IMR-90 (cell line): ENCODE data around the gene COLQ. TPM values are rescaled to one million over a fixed set of nuclear protein-coding genes. Genes with fewer than 3 reads are reported as not detected.

ENCODE experiments used
- ATAC-seq: fragments of 200-7000 bp; cut with Tn5 transposase; 2 replicates; pipeline ENCODE4 v1.9.1; 2020; ENCODE audit warnings: low read depth, mild to moderate bottlenecking, moderate library complexity
- BruUV-seq: library from RNA; stranded (reverse); fragments of 400-500 nt; replicated peaks from 2 replicates; lab custom pipeline; 2021; lab: Mats Ljungman, UMichigan
- CTCF ChIA-PET: fragments of 300-600 bp; formaldehyde crosslinking; extraction: SDS; loops from one replicate; lab custom pipeline; 2021; ENCODE audit warnings: antibody characterized with exemption; lab: Yijun Ruan, JAX
- POLR2A ChIA-PET: fragments of 300-600 bp; sonication (Branson Sonifier 250); formaldehyde crosslinking; loops from one replicate; lab custom pipeline; 2022; ENCODE audit warnings: antibody characterized with exemption; ENCODE audit not compliant: unreplicated experiment; lab: Charles Lee
- DNase-seq: peaks from one replicate; pipeline ENCODE4 v3.0.0; 2013
- H2AFZ ChIP-seq: replicated peaks from 2 replicates; pipeline ENCODE3; 2013; ENCODE audit warnings: low read length, mild to moderate bottlenecking; ENCODE audit not compliant: poor library complexity
- H2AK5ac ChIP-seq: 2 replicates; pipeline ENCODE4 v1.6.1; 2013; ENCODE audit warnings: low read depth, low read length, inconsistent platforms
- H2AK9ac ChIP-seq: replicated peaks from 2 replicates; pipeline ENCODE3; 2013; ENCODE audit warnings: mild to moderate bottlenecking, low read depth, low read length, moderate library complexity; ENCODE audit not compliant: poor library complexity
- H2BK120ac ChIP-seq: 2 replicates; pipeline ENCODE4 v1.6.1; 2013; ENCODE audit warnings: low read depth, low read length, inconsistent platforms
- H2BK15ac ChIP-seq: 3 replicates; pipeline ENCODE4 v1.6.1; 2013; ENCODE audit warnings: low read depth, low read length, inconsistent platforms
- H2BK20ac ChIP-seq: 2 replicates; pipeline ENCODE4 v1.6.1; 2013; ENCODE audit warnings: low read depth, mild to moderate bottlenecking, inconsistent platforms, low read length, moderate library complexity
- H2BK5ac ChIP-seq: 2 replicates; pipeline ENCODE4 v1.6.1; 2013; ENCODE audit warnings: mild to moderate bottlenecking, low read depth, low read length, inconsistent platforms; ENCODE audit not compliant: poor library complexity, severe bottlenecking
- H3K14ac ChIP-seq: replicated peaks from 2 replicates; pipeline ENCODE4 v1.6.1; 2013; ENCODE audit warnings: low read depth, low read length, inconsistent platforms
- H3K18ac ChIP-seq: 2 replicates; pipeline ENCODE4 v1.6.1; 2013; ENCODE audit warnings: low read depth, low read length, control low read depth
- H3K23ac ChIP-seq: 2 replicates; pipeline ENCODE4 v1.6.1; 2013; ENCODE audit warnings: low read depth, low read length, inconsistent platforms
- H3K27ac ChIP-seq: 2 replicates; pipeline ENCODE4 v1.5.1; 2013; ENCODE audit warnings: mild to moderate bottlenecking, control low read depth, low read length; ENCODE audit not compliant: insufficient read depth
- H3K27me3 ChIP-seq: 2 replicates; pipeline ENCODE4 v1.6.1; 2013; ENCODE audit warnings: low read length; ENCODE audit not compliant: control insufficient read depth, insufficient read depth
- H3K36me3 ChIP-seq: 2 replicates; pipeline ENCODE4 v1.6.1; 2013; ENCODE audit warnings: low read length, mixed read lengths; ENCODE audit not compliant: control insufficient read depth, insufficient read depth
- H3K4ac ChIP-seq: 2 replicates; pipeline ENCODE4 v1.6.1; 2013; ENCODE audit warnings: low read depth, low read length, inconsistent platforms
- H3K4me1 ChIP-seq: 2 replicates; pipeline ENCODE4 v1.6.1; 2013; ENCODE audit warnings: low read length, mixed read lengths; ENCODE audit not compliant: control insufficient read depth, insufficient read depth
- H3K4me2 ChIP-seq: 2 replicates; pipeline ENCODE4 v1.6.1; 2013; ENCODE audit warnings: low read depth, mild to moderate bottlenecking, control low read depth, low read length, moderate library complexity
- H3K4me3 ChIP-seq: 2 replicates; pipeline ENCODE4 v1.5.1; 2013; ENCODE audit warnings: low read depth, mild to moderate bottlenecking, control low read depth, low read length, moderate library complexity; ENCODE audit not compliant: insufficient read depth
- H3K56ac ChIP-seq: 2 replicates; pipeline ENCODE4 v1.6.1; 2013; ENCODE audit warnings: low read length, inconsistent platforms; ENCODE audit not compliant: insufficient read depth; ENCODE audit errors: extremely low read depth
- H3K79me1 ChIP-seq, 2 experiments: 2 replicates each; pipeline ENCODE4 v1.6.1; 2013; ENCODE audit warnings: low read length in 2 of 2, inconsistent platforms in 1 of 2, low read depth in 1 of 2
- H3K9ac ChIP-seq: 2 replicates; pipeline ENCODE4 v1.6.1; 2013; ENCODE audit warnings: low read depth, low read length, control low read depth
- H3K9me1 ChIP-seq: 2 replicates; pipeline ENCODE4 v1.6.1; 2013; ENCODE audit warnings: low read length, inconsistent platforms; ENCODE audit not compliant: insufficient read depth
- H3K9me3 ChIP-seq: 2 replicates; pipeline ENCODE4 v1.6.1; 2013; ENCODE audit warnings: low read length; ENCODE audit not compliant: control insufficient read depth, insufficient read depth
- H4K20me1 ChIP-seq: 2 replicates; pipeline ENCODE4 v1.6.1; 2013; ENCODE audit warnings: low read length, inconsistent platforms; ENCODE audit not compliant: insufficient read depth
- H4K5ac ChIP-seq: 2 replicates; pipeline ENCODE4 v1.6.1; 2013; ENCODE audit warnings: mild to moderate bottlenecking, low read depth, low read length, control low read depth
- H4K8ac ChIP-seq, 2 experiments: 2 replicates each; pipeline ENCODE4 v1.6.1; 2013; ENCODE audit warnings: low read depth in 2 of 2, low read length in 2 of 2, control low read depth in 1 of 2, inconsistent platforms in 1 of 2
- H4K91ac ChIP-seq: 2 replicates; pipeline ENCODE4 v1.6.1; 2013; ENCODE audit warnings: low read depth, low read length, inconsistent platforms; ENCODE audit not compliant: insufficient read depth
- BHLHE40 ChIP-seq: fragments of 150-350 bp; IDR thresholded peaks from 2 replicates; pipeline ENCODE4 v1.6.1; 2016; ENCODE audit warnings: mild to moderate bottlenecking, low read depth, low read length
- CEBPB ChIP-seq: IDR thresholded peaks from 2 replicates; pipeline ENCODE4 v1.6.1; 2012; ENCODE audit warnings: low read depth, low read length, improper control_type of control experiment
- CHD1 ChIP-seq: IDR thresholded peaks from 2 replicates; pipeline ENCODE4 v1.6.1; 2012; ENCODE audit warnings: low read depth, low read length, improper control_type of control experiment
- CTCF ChIP-seq: conservative IDR thresholded peaks from 2 replicates; pipeline ENCODE4 v1.5.1; 2012; ENCODE audit warnings: mild to moderate bottlenecking, low read depth, low read length, improper control_type of control experiment
- ELK1 ChIP-seq: fragments of 150-350 bp; IDR thresholded peaks from 2 replicates; pipeline ENCODE4 v1.6.1; 2016; ENCODE audit warnings: low read depth, mild to moderate bottlenecking, low read length, moderate library complexity, borderline replicate concordance
- MAFK ChIP-seq: IDR thresholded peaks from 2 replicates; pipeline ENCODE4 v1.6.1; 2012; ENCODE audit warnings: low read depth, low read length, improper control_type of control experiment
- POLR2A ChIP-seq: IDR thresholded peaks from 2 replicates; pipeline ENCODE4 v1.6.1; 2012; ENCODE audit warnings: mild to moderate bottlenecking, low read depth, low read length
- RAD21 ChIP-seq: IDR thresholded peaks from 2 replicates; pipeline ENCODE4 v1.6.1; 2012; ENCODE audit warnings: low read length, improper control_type of control experiment
- RFX5 ChIP-seq: IDR thresholded peaks from 2 replicates; pipeline ENCODE4 v1.8.0; 2012; ENCODE audit warnings: low read depth, mild to moderate bottlenecking, low read length, moderate library complexity
- SMC3 ChIP-seq: fragments of 150-350 bp; IDR thresholded peaks from 2 replicates; pipeline ENCODE4 v1.6.1; 2016; ENCODE audit warnings: low read depth, mild to moderate bottlenecking, antibody characterized with exemption, low read length, moderate library complexity
- USF2 ChIP-seq: fragments of 150-350 bp; IDR thresholded peaks from 2 replicates; pipeline ENCODE4 v1.6.1; 2017; ENCODE audit warnings: mild to moderate bottlenecking, antibody characterized with exemption, low read length, low read depth
- WGBS, 2 experiments: methylation state at CpG; one replicate each; pipeline versions ENCODE4 v1.1.5 to v1.1.7; 2013; ENCODE audit warnings: missing lambda C conversion rate in 2 of 2; ENCODE audit not compliant: insufficient read length in 1 of 2; ENCODE audit errors: extremely low coverage in 2 of 2; 5-methylcytosine and 5-hydroxymethylcytosine counted together
- dilution Hi-C: fragments of 300-500 bp; cut with HindIII; formaldehyde crosslinking; loops from one replicate; pipeline ENCODE4 v1.14.3; 2018; ENCODE audit warnings: low sequenced_read_pairs; ENCODE audit not compliant: unreplicated experiment
- in situ Hi-C: fragments of 300-500 bp; cut with MboI; formaldehyde crosslinking; loops from 3 replicates; pipeline ENCODE4 v1.14.3; 2019; ENCODE audit warnings: low sequenced_read_pairs, inconsistent platforms, mixed read lengths
- intact Hi-C: fragments of 100-400 bp; cut with micrococcal nuclease; formaldehyde crosslinking; loops from 2 replicates; pipeline ENCODE4 v1.10.0; 2022
- polyA plus RNA-seq, 3 experiments: library from polyadenylated mRNA; depleted of rRNA; stranded (reverse); fragments of >200 nt; gene quantifications; 2 replicates each; pipeline ENCODE4 v1.2.3, GENCODE V29; 2012; ENCODE audit warnings: low replicate concordance in 1 of 3
- total RNA-seq: library from RNA; depleted of rRNA; stranded (reverse); fragments of >200 nt; gene quantifications from 2 replicates; pipeline ENCODE4 v1.2.3, GENCODE V29; 2012

The COLQ gene
- total and polyA plus RNA-seq, 2 of the 4 experiments (the other 2 are of a cell fraction): 0.18 to 0.65 TPM

GRCh38 chr3:15563190-15563589 is 41.7 kb upstream of the COLQ start:
- Histone ChIP-seq H3K9me3 (no peaks in the 10 kb centered on the region), H3K79me1 (no peaks in the 10 kb centered on the region), H2AK9ac (no peak overlapping the region), H3K4me3 (no peak overlapping the region), H3K4me2 (no peak overlapping the region), H3K56ac (no peak overlapping the region), H2BK20ac (no peak overlapping the region), H3K18ac (no peak overlapping the region), H4K5ac (no peak overlapping the region), H2BK5ac (no peak overlapping the region), H2BK120ac (no peak overlapping the region), H3K4me1 (no peaks in the 10 kb centered on the region), H3K23ac (no peak overlapping the region), H3K36me3 (peaks cover 27% of the 10 kb centered on the region), H4K20me1 (no peaks in the 10 kb centered on the region), H2AFZ (no peak overlapping the region), H2BK15ac (no peak overlapping the region), H3K9me1 (no peaks in the 10 kb centered on the region), H3K9ac (no peak overlapping the region), H4K8ac (no peak overlapping the region), H4K91ac (no peak overlapping the region), H3K4ac (no peak overlapping the region), H3K14ac (no peak overlapping the region), H3K27ac (no peak overlapping the region), H2AK5ac (no peak overlapping the region), H3K27me3 (no peaks in the 10 kb centered on the region)
- intact Hi-C loops (no loop called here), in situ Hi-C loops (no loop called here), dilution Hi-C loops (no loop called here)
- ChIA-PET CTCF (no interaction called here), POLR2A (no interaction called here)
- TF ChIP-seq CTCF (no peak), BHLHE40 (no peak), MAFK (no peak), USF2 (no peak), RAD21 (no peak), CHD1 (no peak), RFX5 (no peak), SMC3 (no peak), POLR2A (no peak), CEBPB (no peak), ELK1 (no peak)
- BruUV-seq: no TSS peak
- ATAC-seq (no peak), DNase-seq (peak; percentile 6)
- WGBS, 2 experiments: no CpG with 5 or more reads among the region's 1 CpG
